ENCODE data around the gene SLC9A9. TPM values are rescaled to one million over a fixed set of nuclear protein-coding genes. Genes with fewer than 3 reads are reported as not detected.

The SLC9A9 gene
- total RNA-seq, 1 experiment from 2014 or later: not detected

- no peak for DNase-seq
- intact Hi-C loops (cut with micrococcal nuclease; ENCODE audit: unreplicated experiment): no loop called here
- Histone ChIP-seq H3K9me3 (no peaks in the 10 kb centered on the region), H3K4me1 (no peaks in the 10 kb centered on the region), H3K27me3 (replicated peaks; ENCODE audit: control insufficient read depth, insufficient read depth, low read length) (no peaks in the 10 kb centered on the region), H3K4me3 (ENCODE audit: low read depth, low read length) (no peak overlapping the region), H3K36me3 (ENCODE audit: control insufficient read depth, insufficient read depth, low read length) (no peaks in the 10 kb centered on the region)
- TF ChIP-seq, protein P1, sequence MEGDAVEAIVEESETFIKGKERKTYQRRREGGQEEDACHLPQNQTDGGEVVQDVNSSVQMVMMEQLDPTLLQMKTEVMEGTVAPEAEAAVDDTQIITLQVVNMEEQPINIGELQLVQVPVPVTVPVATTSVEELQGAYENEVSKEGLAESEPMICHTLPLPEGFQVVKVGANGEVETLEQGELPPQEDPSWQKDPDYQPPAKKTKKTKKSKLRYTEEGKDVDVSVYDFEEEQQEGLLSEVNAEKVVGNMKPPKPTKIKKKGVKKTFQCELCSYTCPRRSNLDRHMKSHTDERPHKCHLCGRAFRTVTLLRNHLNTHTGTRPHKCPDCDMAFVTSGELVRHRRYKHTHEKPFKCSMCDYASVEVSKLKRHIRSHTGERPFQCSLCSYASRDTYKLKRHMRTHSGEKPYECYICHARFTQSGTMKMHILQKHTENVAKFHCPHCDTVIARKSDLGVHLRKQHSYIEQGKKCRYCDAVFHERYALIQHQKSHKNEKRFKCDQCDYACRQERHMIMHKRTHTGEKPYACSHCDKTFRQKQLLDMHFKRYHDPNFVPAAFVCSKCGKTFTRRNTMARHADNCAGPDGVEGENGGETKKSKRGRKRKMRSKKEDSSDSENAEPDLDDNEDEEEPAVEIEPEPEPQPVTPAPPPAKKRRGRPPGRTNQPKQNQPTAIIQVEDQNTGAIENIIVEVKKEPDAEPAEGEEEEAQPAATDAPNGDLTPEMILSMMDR (IDR thresholded peaks at IDR 0.05; ENCODE audit: insufficient read depth in 1 of 2, low read depth in 1 of 2, low read length in 1 of 2, severe bottlenecking in 1 of 2, unreplicated experiment in 1 of 2): no peak
- H3K27ac Mint-ChIP-seq (ENCODE audit: unreplicated experiment): no peak overlapping the region
- BruUV-seq (replicated peaks): no TSS peak
- peaks cover 5% of the 10 kb centered on the region for H3K27me3 Mint-ChIP-seq (ENCODE audit: insufficient read depth, unreplicated experiment)
- ChIA-PET POLR2A (no interaction called here), CTCF (no interaction called here)
- H3K9me3 Mint-ChIP-seq (ENCODE audit: unreplicated experiment): peaks cover 20% of the 10 kb centered on the region
- no peaks in the 10 kb centered on the region for H3K36me3 Mint-ChIP-seq (ENCODE audit: insufficient read depth, unreplicated experiment)
- no peak overlapping the region for H3K4me3 Mint-ChIP-seq (ENCODE audit: unreplicated experiment)
- no peaks in the 10 kb centered on the region for H3K4me1 Mint-ChIP-seq (ENCODE audit: low read depth, unreplicated experiment)
These were observed 295.4 kb downstream of the SLC9A9 start for GRCh38 chr3:143552851-143553250.

DNA sequence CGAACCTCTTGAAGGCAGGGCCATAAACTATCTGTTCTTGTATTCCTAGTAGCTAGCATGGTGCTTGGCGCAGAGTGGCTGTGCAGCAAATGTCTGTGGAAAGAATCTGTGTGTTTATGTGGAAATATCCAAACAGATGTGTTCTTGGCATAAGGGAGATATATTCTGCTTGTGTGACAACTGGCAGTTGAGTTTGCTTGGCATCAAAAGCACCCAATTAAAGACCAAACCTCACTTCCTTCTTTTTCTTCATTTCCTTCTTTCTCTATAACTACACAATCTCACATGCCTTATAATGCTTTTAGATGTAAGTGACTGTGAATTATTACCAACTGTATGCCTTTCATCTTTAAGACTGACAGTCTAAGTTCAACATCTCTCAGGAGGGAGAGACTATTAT lies 296.5 kb downstream of the SLC9A9 start:
- intact Hi-C loops (cut with micrococcal nuclease; ENCODE audit: unreplicated experiment): no loop called here
- Mint-ChIP-seq H3K9me3 (ENCODE audit: unreplicated experiment) (peaks cover 12% of the 10 kb centered on the region), H3K27ac (ENCODE audit: unreplicated experiment) (no peak overlapping the region), H3K4me1 (ENCODE audit: low read depth, unreplicated experiment) (no peaks in the 10 kb centered on the region), H3K4me3 (ENCODE audit: unreplicated experiment) (no peak overlapping the region), H3K27me3 (ENCODE audit: insufficient read depth, unreplicated experiment) (peaks cover 11% of the 10 kb centered on the region), H3K36me3 (ENCODE audit: insufficient read depth, unreplicated experiment) (no peaks in the 10 kb centered on the region)
- BruUV-seq (replicated peaks): no TSS peak
- no peak for DNase-seq
- Histone ChIP-seq H3K27me3 (replicated peaks; ENCODE audit: control insufficient read depth, insufficient read depth, low read length) (no peaks in the 10 kb centered on the region), H3K36me3 (ENCODE audit: control insufficient read depth, insufficient read depth, low read length) (no peaks in the 10 kb centered on the region), H3K4me3 (ENCODE audit: low read depth, low read length) (no peak overlapping the region), H3K4me1 (no peaks in the 10 kb centered on the region), H3K9me3 (no peaks in the 10 kb centered on the region)
- TF ChIP-seq, protein P1 (IDR thresholded peaks at IDR 0.05; ENCODE audit: insufficient read depth in 1 of 2, low read depth in 1 of 2, low read length in 1 of 2, severe bottlenecking in 1 of 2, unreplicated experiment in 1 of 2): no peak
- CTCF ChIA-PET: no interaction called here
- POLR2A ChIA-PET: no interaction called here

- H3K4me1 Mint-ChIP-seq (ENCODE audit: low read depth, unreplicated experiment): no peaks in the 10 kb centered on the region
- no peak for DNase-seq
- no peaks in the 10 kb centered on the region for H3K4me1 ChIP-seq
- H3K9me3 ChIP-seq: no peaks in the 10 kb centered on the region
- H3K36me3 ChIP-seq (ENCODE audit: control insufficient read depth, insufficient read depth, low read length): no peaks in the 10 kb centered on the region
- BruUV-seq (replicated peaks): no TSS peak
- H3K27me3 Mint-ChIP-seq (ENCODE audit: insufficient read depth, unreplicated experiment): peaks cover 13% of the 10 kb centered on the region
- H3K36me3 Mint-ChIP-seq (ENCODE audit: insufficient read depth, unreplicated experiment): no peaks in the 10 kb centered on the region
- intact Hi-C loops (cut with micrococcal nuclease; ENCODE audit: unreplicated experiment): no loop called here
- no peak overlapping the region for H3K27ac Mint-ChIP-seq (ENCODE audit: unreplicated experiment)
- H3K4me3 ChIP-seq (ENCODE audit: low read depth, low read length): no peak overlapping the region
- CTCF ChIA-PET: no interaction called here
- TF ChIP-seq, protein P1 (IDR thresholded peaks at IDR 0.05; ENCODE audit: insufficient read depth in 1 of 2, low read depth in 1 of 2, low read length in 1 of 2, severe bottlenecking in 1 of 2, unreplicated experiment in 1 of 2): no peak
- H3K4me3 Mint-ChIP-seq (ENCODE audit: unreplicated experiment): no peak overlapping the region
- POLR2A ChIA-PET: no interaction called here
- H3K9me3 Mint-ChIP-seq (ENCODE audit: unreplicated experiment): no peaks in the 10 kb centered on the region
- H3K27me3 ChIP-seq (replicated peaks; ENCODE audit: control insufficient read depth, insufficient read depth, low read length): no peaks in the 10 kb centered on the region
These were observed 299.3 kb downstream of the SLC9A9 start for GRCh38 chr3:143548861-143549497.
